Measurements from ENCODE around the gene TRPV2. TPM values are rescaled to one million over a fixed set of nuclear protein-coding genes. Genes with fewer than 3 reads are reported as not detected.

TRPV2 gene
- total and polyA plus RNA-seq, 8 donors: 2.8 to 14.7 (median 7.2) TPM

- Histone ChIP-seq H3K36me3 (no peaks in the 10 kb centered on the region), H3K9me3 (no peaks in the 10 kb centered on the region), H3K4me3 (no peak overlapping the region), H3K27me3 (no peaks in the 10 kb centered on the region), H3K27ac (no peak overlapping the region), H3K4me1 (peaks cover 2 to 13% (median 8%) of the 10 kb centered on the region in 3 donors)
- DNase-seq (no peak), ATAC-seq (no peak), FAIRE-seq (no peak)
- TF ChIP-seq CTCF (IDR thresholded peaks at IDR 0.05): no peak
- intact Hi-C loops (cut with DNase I): no loop called here
- 94 to 95% methylated on average over 17 of the region's 17 CpGs for WGBS, 2 donors
These were observed 45.6 kb downstream of the TRPV2 start for GRCh38 chr17:16460796-16461605.

- intact Hi-C loops (cut with DNase I): no loop called here
- ATAC-seq (no peak), DNase-seq (no peak), FAIRE-seq (no peak)
- no peaks in the 10 kb centered on the region for H3K36me3 ChIP-seq
- H3K27me3 ChIP-seq: no peaks in the 10 kb centered on the region
- no peaks in the 10 kb centered on the region for H3K9me3 ChIP-seq
- peaks cover 2 to 16% (median 8%) of the 10 kb centered on the region in 3 donors for H3K4me1 ChIP-seq
- no peak overlapping the region for H3K4me3 ChIP-seq
- no peak for TF ChIP-seq CTCF (IDR thresholded peaks at IDR 0.05)
- 99 to 100% methylated on average over 3 of the region's 3 CpGs for WGBS, 2 donors
- H3K27ac ChIP-seq: no peak overlapping the region
These were observed 46.2 kb downstream of the TRPV2 start for GRCh38 chr17:16461606-16461866.

GRCh38 chr17:16462070-16462864 lies 46.9 kb downstream of the TRPV2 start:
- FAIRE-seq: no peak
- intact Hi-C loops (cut with DNase I): no loop called here
- no peaks in the 10 kb centered on the region for H3K9me3 ChIP-seq
- H3K4me1 ChIP-seq: peaks cover 2 to 16% (median 8%) of the 10 kb centered on the region in 3 donors
- DNase-seq: no peak
- WGBS, 2 donors: 89 to 93% methylated on average over 20 of the region's 20 CpGs
- no peak for TF ChIP-seq CTCF (IDR thresholded peaks at IDR 0.05)
- no peaks in the 10 kb centered on the region for H3K36me3 ChIP-seq
- no peak overlapping the region for H3K4me3 ChIP-seq
- no peak for ATAC-seq
- no peaks in the 10 kb centered on the region for H3K27me3 ChIP-seq
- H3K27ac ChIP-seq: no peak overlapping the region

- Histone ChIP-seq H3K27me3 (no peaks in the 10 kb centered on the region), H3K9me3 (no peaks in the 10 kb centered on the region), H3K36me3 (no peaks in the 10 kb centered on the region), H3K4me1 (peaks cover 2 to 16% (median 8%) of the 10 kb centered on the region in 3 donors), H3K4me3 (no peak overlapping the region), H3K27ac (no peak overlapping the region)
- no peak for FAIRE-seq
- 34 to 35% methylated on average over 13 of the region's 13 CpGs for WGBS, 2 donors
- peak in 2 of 4 donors; percentile 8 to 17 for TF ChIP-seq CTCF (IDR thresholded peaks at IDR 0.05)
- intact Hi-C loops (cut with DNase I): no loop called here
- peak; percentile 71 to 87 (median 86) for ATAC-seq
- peak; percentile 65 to 90 (median 71) for DNase-seq
These were observed 48.3 kb downstream of the TRPV2 start for GRCh38 chr17:16463358-16464302.

Data from pancreas (tissue), 10 donors.